ENCODE measurements around the gene ZNF554.

The ZNF554 gene

GRCh38 chr19:2819540-2820111, at the start of gene ZNF554:
Gene ZNF554 (plus strand): TSS chr19:2819868. CDS start chr19:2820072, 204 bp downstream.
- peak; percentile 99 for DNase-seq

- peak; percentile 73 for DNase-seq
Observed at GRCh38 chr19:2770055-2771013, 49.3 kb upstream of the ZNF554 start.

- DNase-seq = no peak
Observed at GRCh38 chr19:2771786-2772674, 47.6 kb upstream of the ZNF554 start.

GRCh38 chr19:2774083-2774679, 45.5 kb upstream of the ZNF554 start:
- no peak for DNase-seq

GRCh38 chr19:2774953-2775555, 44.6 kb upstream of the ZNF554 start:
- DNase-seq = no peak

GRCh38 chr19:2775556-2776430, 43.9 kb upstream of the ZNF554 start:
- DNase-seq = peak; percentile 82

GRCh38 chr19:2777952-2778683, 41.5 kb upstream of the ZNF554 start:
- no peak for DNase-seq

GRCh38 chr19:2779121-2779740, 40.4 kb upstream of the ZNF554 start:
- no peak for DNase-seq

GRCh38 chr19:2780284-2780683, 39.4 kb upstream of the ZNF554 start:
- no peak for DNase-seq

- peak; percentile 44 for DNase-seq
Observed at GRCh38 chr19:2782329-2782935, 37.2 kb upstream of the ZNF554 start.

- peak; percentile 100 for DNase-seq
Observed at GRCh38 chr19:2782936-2783780, 36.5 kb upstream of the ZNF554 start, which contains the start of gene SGTA. Gene SGTA (minus strand): TSS chr19:2783273. CDS start chr19:2769068, 14,205 bp downstream.

- DNase-seq = peak; percentile 14
Observed at GRCh38 chr19:2783781-2784145, 35.9 kb upstream of the ZNF554 start.

GRCh38 chr19:2785244-2785997, 34.2 kb upstream of the ZNF554 start, which contains the start of gene THOP1:
Gene THOP1 (plus strand): TSS chr19:2785503. CDS start chr19:2785663, 160 bp downstream.
- peak; percentile 100 for DNase-seq

- DNase-seq = no peak
Observed at GRCh38 chr19:2787115-2787514, 32.6 kb upstream of the ZNF554 start.

- no peak for DNase-seq
Observed at GRCh38 chr19:2788237-2788636, 31.4 kb upstream of the ZNF554 start.

GRCh38 chr19:2790194-2790556, 29.5 kb upstream of the ZNF554 start:
- DNase-seq = no peak

- no peak for DNase-seq
Observed at GRCh38 chr19:2790557-2791271, 29.0 kb upstream of the ZNF554 start.
